Mesendoderm (in vitro differentiated cells): ENCODE results near the gene IRF2.
A peak's percentile ranks its signal among the peaks of the same experiment; 100 is the strongest.

Experiments
- DNase-seq: peaks from one replicate; pipeline ENCODE4 v3.0.0; 2013
- H2AK5ac ChIP-seq: 2 replicates; pipeline ENCODE4 v1.6.1; 2013; ENCODE audit warnings: low read length, inconsistent platforms
- H2BK120ac ChIP-seq: 2 replicates; pipeline ENCODE4 v1.6.1; 2013; ENCODE audit warnings: low read depth, mild to moderate bottlenecking, low read length, moderate library complexity, mixed read lengths
- H2BK15ac ChIP-seq: replicated peaks from 2 replicates; pipeline ENCODE4 v1.6.1; 2013; ENCODE audit warnings: low read depth, mild to moderate bottlenecking, moderate library complexity
- H2BK5ac ChIP-seq: 2 replicates; pipeline ENCODE4 v1.6.1; 2013; ENCODE audit warnings: low read length, inconsistent platforms
- H3K18ac ChIP-seq: 2 replicates; pipeline ENCODE4 v1.6.1; 2013; ENCODE audit warnings: mild to moderate bottlenecking, low read length, mixed read lengths
- H3K23ac ChIP-seq: one replicate; pipeline ENCODE4 v1.6.1; 2013; ENCODE audit warnings: low read length
- H3K27ac ChIP-seq: 2 replicates; pipeline ENCODE4 v1.5.1; 2013; ENCODE audit warnings: low read depth, mild to moderate bottlenecking, inconsistent platforms, low read length, moderate library complexity
- H3K27me3 ChIP-seq: 2 replicates; pipeline ENCODE4 v1.6.1; 2013; ENCODE audit warnings: low read length, control low read depth, mild to moderate bottlenecking, inconsistent platforms; ENCODE audit not compliant: insufficient read depth, poor library complexity
- H3K36me3 ChIP-seq: 2 replicates; pipeline ENCODE4 v1.6.1; 2013; ENCODE audit warnings: low read length, inconsistent platforms; ENCODE audit not compliant: control insufficient read depth, insufficient read depth
- H3K4ac ChIP-seq: one replicate; pipeline ENCODE4 v1.6.1; 2013; ENCODE audit warnings: low read depth, mild to moderate bottlenecking, low read length, moderate library complexity
- H3K4me1 ChIP-seq: 2 replicates; pipeline ENCODE4 v1.6.1; 2013; ENCODE audit warnings: low read depth, low read length, inconsistent platforms; ENCODE audit not compliant: control insufficient read depth
- H3K4me2 ChIP-seq: 2 replicates; pipeline ENCODE4 v1.6.1; 2013; ENCODE audit warnings: low read length
- H3K4me3 ChIP-seq: 2 replicates; pipeline ENCODE4 v1.5.1; 2013; ENCODE audit warnings: mild to moderate bottlenecking, low read length
- H3K56ac ChIP-seq: one replicate; pipeline ENCODE4 v1.6.1; 2013; ENCODE audit warnings: low read length
- H3K79me1 ChIP-seq: 2 replicates; pipeline ENCODE4 v1.6.1; 2013; ENCODE audit warnings: low read length, inconsistent platforms
- H3K79me2 ChIP-seq: 2 replicates; pipeline ENCODE4 v1.6.1; 2013; ENCODE audit warnings: mild to moderate bottlenecking, low read length; ENCODE audit not compliant: control insufficient read depth, insufficient read depth
- H3K9ac ChIP-seq: 2 replicates; pipeline ENCODE4 v1.6.1; 2013; ENCODE audit warnings: low read length, inconsistent platforms
- H4K5ac ChIP-seq: one replicate; pipeline ENCODE4 v1.6.1; 2013; ENCODE audit warnings: low read length
- H4K8ac ChIP-seq: one replicate; pipeline ENCODE4 v1.6.1; 2013; ENCODE audit warnings: low read depth, mild to moderate bottlenecking, control low read depth, low read length, moderate library complexity
- WGBS: extraction: QIAGEN DNeasy Blood & Tissue Kit; methylation state at CpG from one replicate; pipeline ENCODE4 v1.1.7; 2013; ENCODE audit warnings: low lambda C conversion rate, missing lambda C conversion rate; ENCODE audit not compliant: insufficient coverage; ENCODE audit errors: extremely low coverage; 5-methylcytosine and 5-hydroxymethylcytosine counted together

IRF2 gene

GRCh38 chr4:184472614-184473498 lies 1.5 kb downstream of the IRF2 start:
- peak overlapping the region; percentile 75 for H3K27ac ChIP-seq
- H2BK15ac ChIP-seq: no peak overlapping the region
- no CpG with 5 or more reads among the region's 104 CpGs for WGBS

GRCh38 chr4:184471881-184472613 lies 2.3 kb downstream of the IRF2 start:
- peak overlapping the region; percentile 75 for H3K27ac ChIP-seq
- WGBS: no CpG with 5 or more reads among the region's 13 CpGs
- H2BK15ac ChIP-seq: no peak overlapping the region
- H3K4me1 ChIP-seq: peaks cover 5% of the 10 kb centered on the region
- peak overlapping the region; percentile 71 for H3K4me3 ChIP-seq
- no peak overlapping the region for H2AK5ac ChIP-seq
- no peak overlapping the region for H3K23ac ChIP-seq
- peaks cover 6% of the 10 kb centered on the region for H3K79me2 ChIP-seq
- H3K36me3 ChIP-seq: no peaks in the 10 kb centered on the region
- H3K9ac ChIP-seq: peak overlapping the region; percentile 92
- no peak overlapping the region for H4K5ac ChIP-seq
- DNase-seq: no peak
- no peak overlapping the region for H3K4ac ChIP-seq
- no peak overlapping the region for H2BK5ac ChIP-seq
- H3K79me1 ChIP-seq: peaks cover 9% of the 10 kb centered on the region
- peak overlapping the region; percentile 99 for H3K18ac ChIP-seq
- no peaks in the 10 kb centered on the region for H3K27me3 ChIP-seq
- H2BK120ac ChIP-seq: no peak overlapping the region
- peak overlapping the region; percentile 96 for H3K56ac ChIP-seq
- no peak overlapping the region for H4K8ac ChIP-seq
- peak overlapping the region; percentile 72 for H3K4me2 ChIP-seq

More at GRCh38 chr4:184472614-184473498, 1.5 kb downstream of the IRF2 start:
- Histone ChIP-seq H3K4ac (peak overlapping the region; percentile 66), H3K23ac (peak overlapping the region; percentile 66), H2AK5ac (no peak overlapping the region), H3K4me2 (peak overlapping the region; percentile 72), H4K8ac (peak overlapping the region; percentile 95), H3K4me3 (peak overlapping the region; percentile 71), H3K18ac (peak overlapping the region; percentile 99), H2BK120ac (peak overlapping the region; percentile 94), H3K36me3 (no peaks in the 10 kb centered on the region), H4K5ac (no peak overlapping the region), H3K56ac (peak overlapping the region; percentile 96), H3K9ac (peak overlapping the region; percentile 92), H3K4me1 (peaks cover 5% of the 10 kb centered on the region), H3K79me1 (peaks cover 9% of the 10 kb centered on the region), H2BK5ac (peak overlapping the region; percentile 45), H3K27me3 (no peaks in the 10 kb centered on the region), H3K79me2 (peaks cover 6% of the 10 kb centered on the region)
- DNase-seq: peak; percentile 79

GRCh38 chr4:184470785-184471110 lies 3.6 kb downstream of the IRF2 start:
- Histone ChIP-seq H3K4ac (no peak overlapping the region), H2AK5ac (no peak overlapping the region), H3K79me1 (peaks cover 15% of the 10 kb centered on the region), H3K79me2 (peaks cover 10% of the 10 kb centered on the region), H2BK5ac (no peak overlapping the region), H3K27me3 (no peaks in the 10 kb centered on the region), H4K5ac (no peak overlapping the region), H3K36me3 (no peaks in the 10 kb centered on the region), H4K8ac (no peak overlapping the region), H3K4me1 (peaks cover 5% of the 10 kb centered on the region), H3K23ac (no peak overlapping the region), H3K27ac (no peak overlapping the region), H2BK120ac (no peak overlapping the region), H2BK15ac (no peak overlapping the region), H3K9ac (no peak overlapping the region), H3K56ac (no peak overlapping the region), H3K4me2 (no peak overlapping the region), H3K4me3 (no peak overlapping the region), H3K18ac (no peak overlapping the region)
- no peak for DNase-seq
- no CpG with 5 or more reads among the region's 2 CpGs for WGBS

- no peak overlapping the region for H3K4me2 ChIP-seq
- no peak overlapping the region for H3K18ac ChIP-seq
- H3K79me2 ChIP-seq: peaks cover 7% of the 10 kb centered on the region
- peaks cover 12% of the 10 kb centered on the region for H3K79me1 ChIP-seq
- no CpG with 5 or more reads among the region's 2 CpGs for whole genome bisulfite sequencing
- no peak overlapping the region for H2BK120ac ChIP-seq
- no peak overlapping the region for H3K56ac ChIP-seq
- no peaks in the 10 kb centered on the region for H3K36me3 ChIP-seq
- H3K27me3 ChIP-seq: no peaks in the 10 kb centered on the region
- no peak overlapping the region for H3K23ac ChIP-seq
- no peak overlapping the region for H4K5ac ChIP-seq
- no peak for DNase-seq
- no peaks in the 10 kb centered on the region for H3K4me1 ChIP-seq
- no peak overlapping the region for H3K4ac ChIP-seq
- H3K4me3 ChIP-seq: no peak overlapping the region
- H4K8ac ChIP-seq: no peak overlapping the region
- no peak overlapping the region for H3K27ac ChIP-seq
- H2AK5ac ChIP-seq: no peak overlapping the region
- no peak overlapping the region for H3K9ac ChIP-seq
- H2BK5ac ChIP-seq: no peak overlapping the region
- H2BK15ac ChIP-seq: no peak overlapping the region
Measured at GRCh38 chr4:184466634-184467033, 7.7 kb downstream of the IRF2 start.

- Histone ChIP-seq H2BK15ac (no peak overlapping the region), H3K27ac (no peak overlapping the region), H4K8ac (no peak overlapping the region), H3K79me2 (peaks cover 4% of the 10 kb centered on the region), H2BK5ac (no peak overlapping the region), H3K56ac (no peak overlapping the region), H2AK5ac (no peak overlapping the region), H3K18ac (no peak overlapping the region), H3K9ac (no peak overlapping the region), H3K4me1 (no peaks in the 10 kb centered on the region), H3K4me2 (no peak overlapping the region), H3K36me3 (no peaks in the 10 kb centered on the region), H3K27me3 (no peaks in the 10 kb centered on the region), H3K4ac (no peak overlapping the region), H4K5ac (no peak overlapping the region), H3K4me3 (no peak overlapping the region), H3K79me1 (peaks cover 11% of the 10 kb centered on the region), H2BK120ac (no peak overlapping the region), H3K23ac (no peak overlapping the region)
- WGBS: no CpG with 5 or more reads among the region's 5 CpGs
- no peak for DNase-seq
Measured at GRCh38 chr4:184464759-184465454, 9.4 kb downstream of the IRF2 start.
